ENCODE measurements around the gene ATP6V0C.

Gene ATP6V0C

GRCh38 chr16:2512735-2513404 lies 882 bp upstream of the ATP6V0C start:
- no peak for FAIRE-seq

DNA sequence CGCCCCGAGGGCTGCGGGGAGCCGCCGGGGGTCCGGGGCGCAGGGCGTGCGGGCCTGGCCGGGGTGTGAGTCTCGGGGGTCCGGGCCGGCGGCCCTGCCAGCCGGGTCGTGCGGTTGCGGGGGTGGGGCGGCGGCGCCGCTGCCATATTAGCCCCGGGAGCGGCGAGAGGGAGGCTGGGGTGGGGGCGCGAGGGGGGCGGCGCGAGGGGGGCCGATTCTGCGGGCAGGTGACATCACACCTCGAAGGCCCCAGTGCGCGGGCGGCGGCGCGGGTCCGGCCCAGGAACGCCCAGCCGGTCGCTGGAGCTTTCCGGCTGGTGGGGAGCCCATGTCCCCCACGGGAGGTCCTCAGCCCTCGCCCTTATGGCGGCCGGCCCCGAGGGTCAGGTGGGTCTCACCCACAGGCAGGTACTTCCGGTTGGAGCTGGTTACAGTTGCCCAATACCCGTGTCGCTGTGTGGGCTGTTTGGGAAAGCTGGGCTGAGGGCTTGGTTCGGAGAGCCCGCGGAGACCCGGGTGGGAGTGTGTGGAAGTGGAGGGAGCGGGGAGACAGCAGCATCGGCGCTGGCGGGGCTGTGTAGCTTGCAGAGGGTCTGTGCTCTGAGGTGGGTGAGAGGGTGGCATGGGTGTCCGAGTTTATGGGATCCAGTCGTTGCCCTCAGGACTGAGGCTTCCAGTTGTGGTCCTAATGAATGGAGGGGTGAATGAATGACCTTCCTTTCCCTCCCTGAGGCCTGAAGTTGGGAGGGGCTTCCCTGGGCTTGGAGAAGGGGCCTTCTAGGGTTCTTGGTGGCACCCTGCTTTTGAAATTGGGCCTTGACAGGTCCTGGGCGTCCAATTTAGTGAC lies 804 bp downstream of the ATP6V0C start:
- FAIRE-seq, result no peak

DNA sequence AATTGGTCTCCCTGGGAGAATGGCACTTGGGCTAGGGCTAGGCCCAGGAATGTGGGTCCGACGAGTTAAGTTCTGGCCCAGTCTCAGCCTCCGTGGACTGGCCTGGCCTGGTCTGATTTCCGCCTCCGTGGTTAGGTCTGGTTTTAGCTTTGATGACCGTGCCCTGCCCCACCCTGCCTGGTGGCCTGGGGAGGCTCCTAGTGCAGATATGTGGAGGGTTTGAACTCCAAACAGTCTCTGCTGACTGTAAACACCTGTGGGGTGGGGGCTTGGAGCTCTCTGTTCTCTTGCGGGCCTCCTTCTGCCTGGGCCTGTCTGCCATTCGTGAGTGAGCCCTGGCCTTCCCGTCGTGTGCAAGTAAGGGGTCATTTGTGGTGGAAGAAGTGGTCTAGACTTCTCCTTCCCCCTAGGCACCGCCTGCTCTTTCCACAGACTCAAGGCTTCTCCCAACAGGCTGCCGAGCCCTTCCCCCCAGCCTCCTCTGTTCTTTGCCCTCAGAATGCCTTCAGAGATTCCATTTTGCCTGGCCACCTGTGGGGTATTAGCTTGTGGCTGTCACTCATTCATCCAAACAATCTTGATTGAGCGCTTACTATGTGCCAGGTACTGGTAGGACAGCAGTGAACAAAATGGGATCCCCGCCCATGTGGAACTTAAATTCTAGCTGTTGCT lies 1.6 kb downstream of the ATP6V0C start:
- no peak for FAIRE-seq

DNA sequence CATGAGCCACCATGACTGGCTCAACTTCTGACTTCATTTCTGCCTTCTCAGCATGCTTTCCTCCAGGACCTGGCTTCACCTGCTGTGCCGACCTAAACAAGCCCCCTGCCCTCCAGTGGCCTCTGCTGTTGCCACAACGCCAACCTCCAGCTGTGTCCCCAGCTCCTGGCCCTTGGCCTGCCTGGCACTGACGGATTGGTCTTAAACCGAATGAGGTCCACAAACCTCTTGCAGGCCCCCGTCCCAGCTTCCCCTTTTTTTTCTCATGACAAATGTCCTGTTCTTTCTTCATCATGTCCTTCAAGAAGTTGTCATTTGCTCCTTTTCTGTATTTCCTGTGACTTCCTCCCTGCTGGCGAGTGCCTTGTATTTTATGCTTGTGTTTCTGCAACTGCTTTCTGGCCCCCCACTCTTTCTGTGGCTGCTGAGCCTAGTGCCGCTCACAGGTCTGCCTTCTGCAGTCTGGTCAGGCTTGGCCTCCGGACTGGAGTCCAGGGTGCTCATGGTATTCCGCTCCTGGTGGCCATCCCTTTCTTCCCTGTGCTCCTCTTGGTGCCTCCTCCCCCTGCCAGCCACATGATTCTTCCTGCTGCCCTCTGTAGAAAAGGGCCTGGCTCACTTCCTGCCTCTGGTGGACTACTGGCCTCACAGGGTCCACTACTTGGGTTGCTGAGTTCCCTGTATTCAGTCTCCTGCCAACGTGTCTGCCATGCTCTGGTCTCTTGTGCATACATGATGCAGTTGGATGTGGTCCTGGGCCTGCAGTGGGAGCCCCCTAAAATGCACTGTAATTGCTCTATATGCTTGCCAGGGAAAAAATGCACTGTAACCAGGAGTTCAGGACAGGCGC lies 2.9 kb downstream of the ATP6V0C start:
- FAIRE-seq, result no peak

DNA sequence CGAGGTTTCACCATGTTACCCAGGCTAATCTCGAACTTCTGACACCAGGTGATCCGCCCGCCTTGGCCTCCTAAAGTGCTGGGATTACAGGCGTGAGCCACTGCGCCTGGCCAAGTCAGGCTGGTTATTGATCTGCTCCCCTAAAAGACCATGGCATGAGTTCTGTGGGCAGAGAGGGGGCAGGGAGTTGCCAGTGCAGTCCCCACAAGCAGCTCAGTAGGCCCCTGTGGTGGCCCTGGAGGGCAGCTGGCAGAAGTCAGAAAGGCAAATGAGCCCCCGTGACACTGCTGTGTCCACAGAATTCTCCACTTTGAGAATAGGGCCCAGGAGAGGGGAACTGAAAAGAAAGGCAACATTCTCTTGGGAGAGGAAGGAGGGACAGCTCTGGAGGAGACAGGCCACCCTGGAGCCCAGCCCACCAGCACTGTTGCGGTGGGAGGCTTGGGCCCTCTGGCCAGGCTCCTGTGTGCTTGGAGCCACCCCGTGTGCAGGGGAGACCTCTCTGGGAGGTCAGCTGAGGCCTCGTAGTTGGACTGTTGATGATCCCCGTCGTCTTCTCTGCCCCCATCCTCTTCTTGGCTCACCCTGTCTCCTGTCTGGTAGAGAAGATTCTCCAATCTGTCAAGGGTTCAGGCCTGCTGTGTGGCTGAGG lies 4.3 kb downstream of the ATP6V0C start:
- FAIRE-seq, result no peak

GRCh38 chr16:2518823-2519710 lies 5.3 kb downstream of the ATP6V0C start:
- FAIRE-seq, result no peak

- FAIRE-seq, result no peak
Measured at GRCh38 chr16:2519711-2520080, 5.9 kb downstream of the ATP6V0C start.

GRCh38 chr16:2520097-2520783 lies 6.5 kb downstream of the ATP6V0C start, which contains the start of gene AMDHD2:
Gene AMDHD2, plus strand, starts transcription at chr16:2520371. Its CDS starts 88 bp downstream, at chr16:2520459.
- no peak for FAIRE-seq

- FAIRE-seq, result no peak
Measured at GRCh38 chr16:2520784-2521531, 7.2 kb downstream of the ATP6V0C start.

- FAIRE-seq, result no peak
Measured at GRCh38 chr16:2523801-2524231, 10.1 kb downstream of the ATP6V0C start.

DNA sequence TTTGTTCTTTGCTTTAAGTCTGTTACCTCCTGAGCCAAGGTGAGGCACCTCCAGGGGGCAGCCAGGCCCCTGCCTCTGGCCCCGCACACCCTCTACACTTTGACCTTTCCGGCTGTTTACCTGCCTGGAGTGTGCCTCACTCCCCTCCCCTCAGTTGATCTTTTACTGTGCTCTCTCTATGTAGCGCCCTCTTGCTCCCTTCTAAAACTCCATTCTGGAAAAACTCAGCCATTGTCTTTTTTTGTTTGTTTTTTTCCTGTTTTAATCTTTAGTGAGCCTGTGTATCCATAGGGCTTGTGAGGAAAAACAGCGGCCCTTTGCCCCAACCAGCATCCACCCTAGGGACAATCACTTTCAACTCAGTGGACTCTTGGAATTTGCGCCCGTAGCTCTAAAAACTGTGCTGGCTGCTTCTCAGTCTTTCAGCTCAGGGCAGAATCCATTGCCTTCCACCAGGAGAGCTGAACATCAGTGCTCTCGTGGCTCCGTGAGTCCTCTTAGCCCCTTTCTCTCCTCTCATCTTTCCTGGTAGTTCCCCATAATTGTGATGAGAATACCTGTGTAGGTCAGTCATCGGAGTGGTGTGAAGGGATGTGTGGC lies 10.7 kb downstream of the ATP6V0C start:
- FAIRE-seq, result no peak

GRCh38 chr16:2526135-2526534 lies 12.4 kb downstream of the ATP6V0C start:
- FAIRE-seq, result no peak

DNA sequence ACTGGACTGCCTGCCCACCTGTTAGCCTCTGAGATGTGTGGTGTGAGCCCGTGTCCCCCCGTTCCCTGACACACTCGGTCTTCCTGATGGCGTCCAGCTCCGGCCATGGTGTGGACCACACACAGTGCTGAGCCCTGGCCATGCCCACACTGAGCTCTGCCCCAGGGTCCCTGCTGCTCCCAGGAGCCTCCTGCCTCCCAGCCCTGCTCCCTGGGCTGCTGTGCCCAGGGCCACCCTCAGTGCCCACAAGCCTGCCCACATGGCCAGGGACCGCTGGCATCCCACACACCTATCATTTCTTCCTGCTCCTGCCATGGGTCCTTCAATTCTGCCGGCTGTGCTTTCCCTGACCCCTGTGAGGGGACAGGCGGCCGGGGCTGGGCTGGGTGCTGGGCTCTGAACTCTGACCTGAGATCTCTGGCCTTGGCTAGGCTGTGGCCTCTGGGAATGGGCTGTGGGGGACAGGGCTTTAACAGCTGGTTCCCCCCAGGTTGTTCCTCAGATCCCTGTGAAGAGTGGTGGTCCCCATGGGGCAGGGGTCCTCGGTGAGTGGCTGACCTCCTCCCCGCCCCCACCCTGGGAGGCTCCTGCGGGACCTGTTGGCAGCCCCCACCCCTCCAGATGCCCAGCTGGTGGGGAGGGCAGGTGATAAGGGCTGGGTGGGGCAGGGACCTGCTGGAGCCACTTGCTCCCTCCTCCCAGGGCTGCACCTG lies 13.5 kb downstream of the ATP6V0C start:
- no peak for FAIRE-seq

- FAIRE-seq, result no peak
Measured at GRCh38 chr16:2527784-2528100, 14.0 kb downstream of the ATP6V0C start.

DNA sequence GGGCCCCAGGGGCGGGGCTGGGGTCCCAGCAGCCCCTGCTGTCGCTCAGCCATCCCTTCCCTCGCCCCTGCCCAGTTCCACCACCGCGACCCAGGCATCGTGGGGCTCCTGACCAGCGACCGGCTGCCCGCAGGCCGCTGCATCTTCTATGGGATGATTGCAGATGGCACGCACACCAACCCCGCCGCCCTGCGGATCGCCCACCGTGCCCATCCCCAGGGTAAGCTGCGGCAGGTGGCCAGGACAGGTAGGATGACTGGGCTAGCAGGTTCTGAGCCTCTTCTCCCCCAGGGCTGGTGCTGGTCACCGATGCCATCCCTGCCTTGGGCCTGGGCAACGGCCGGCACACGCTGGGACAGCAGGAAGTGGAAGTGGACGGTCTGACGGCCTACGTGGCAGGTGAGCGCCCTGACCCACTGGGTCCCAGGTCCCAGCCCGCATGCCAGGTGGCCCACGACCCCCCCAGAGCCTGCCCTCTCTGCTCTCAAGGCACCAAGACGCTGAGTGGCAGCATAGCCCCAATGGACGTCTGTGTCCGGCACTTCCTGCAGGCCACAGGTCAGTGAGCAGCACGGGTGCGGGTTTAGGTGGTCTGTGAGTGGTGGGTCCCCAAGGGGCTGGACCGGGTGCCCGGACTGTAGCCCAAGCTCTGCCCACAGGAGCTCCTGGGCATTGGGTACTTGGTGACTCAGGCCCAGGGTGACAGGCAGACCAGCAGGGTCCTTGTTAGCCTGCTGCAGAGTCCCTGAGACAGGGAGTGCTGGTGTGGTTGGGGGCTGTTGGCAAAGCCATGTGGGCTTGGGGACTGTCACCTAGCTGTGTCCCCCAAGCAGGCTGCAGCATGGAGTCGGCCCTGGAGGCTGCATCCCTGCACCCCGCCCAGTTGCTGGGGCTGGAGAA lies 14.7 kb downstream of the ATP6V0C start:
- FAIRE-seq, result no peak

DNA sequence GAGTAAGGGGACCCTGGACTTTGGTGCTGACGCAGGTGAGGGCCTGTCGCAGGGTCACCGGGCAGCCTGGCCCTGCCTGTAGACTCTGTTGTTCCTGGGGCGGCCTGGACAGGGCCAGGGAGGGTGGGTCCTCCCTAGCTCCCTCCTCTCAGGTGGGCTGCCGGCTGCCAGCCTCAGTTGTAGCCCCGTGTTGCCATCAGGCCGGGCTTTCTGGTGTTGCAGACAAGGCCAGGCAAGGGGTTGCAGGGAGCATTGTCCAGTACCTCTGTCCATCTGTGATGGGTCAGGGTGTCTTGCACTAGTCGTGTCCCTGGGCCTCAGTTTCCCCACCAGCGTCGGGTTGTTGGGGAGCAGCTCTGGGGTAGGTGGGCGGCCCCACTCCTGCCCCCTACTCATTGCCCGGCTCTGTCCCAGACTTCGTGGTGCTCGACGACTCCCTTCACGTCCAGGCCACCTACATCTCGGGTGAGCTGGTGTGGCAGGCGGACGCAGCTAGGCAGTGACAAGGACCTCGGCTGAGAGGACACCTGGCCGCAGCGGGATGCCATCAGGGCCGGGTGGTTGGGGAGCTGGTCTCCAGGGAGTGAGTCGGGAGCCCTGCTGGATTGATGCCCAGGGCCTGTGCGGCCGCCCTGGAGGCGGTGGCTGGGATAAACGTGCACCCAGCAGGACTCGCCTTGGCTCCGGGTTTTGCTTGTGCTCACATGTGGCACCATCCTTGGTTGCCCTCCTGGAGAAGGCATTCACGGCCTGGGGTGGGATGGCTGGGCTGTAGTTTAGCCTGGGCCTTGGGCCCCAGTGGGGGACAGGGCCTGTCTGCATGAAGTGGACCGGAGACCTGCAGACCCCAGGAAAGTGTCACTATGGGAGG lies 15.5 kb downstream of the ATP6V0C start:
- FAIRE-seq, result no peak
